Neural cell (in vitro differentiated cells): ENCODE results near the gene KLHDC9. TPM values are rescaled to one million over a fixed set of nuclear protein-coding genes. Genes with fewer than 3 reads are reported as not detected.

Experiments used
- H2AFZ ChIP-seq: fragments of 200-600, 300-800 bp; sonication (generic), shearing (Covaris generic); 2 replicates; pipeline ENCODE4 v1.6.0; 2014; ENCODE audit warnings: low read depth, mild to moderate bottlenecking, antibody characterized with exemption, low read length, moderate library complexity
- H3F3A ChIP-seq: fragments of 200-600 bp; shearing (Covaris generic); 2 replicates; pipeline ENCODE4 v1.6.1; 2016; ENCODE audit warnings: mild to moderate bottlenecking, moderate library complexity, mixed read lengths, antibody characterized with exemption, low read length; ENCODE audit not compliant: insufficient read depth, poor library complexity, severe bottlenecking
- H3K27ac ChIP-seq: fragments of 200-600, 300-800 bp; sonication (generic), shearing (Covaris generic); 2 replicates; pipeline ENCODE4 v1.5.1; 2014; ENCODE audit warnings: mild to moderate bottlenecking, low read length, moderate library complexity
- H3K27me3 ChIP-seq: fragments of 300-800, 200-600 bp; sonication (generic), shearing (Covaris generic); 2 replicates; pipeline ENCODE4 v1.6.0; 2014; ENCODE audit warnings: mild to moderate bottlenecking, low read depth, low read length, moderate library complexity; ENCODE audit not compliant: insufficient read depth
- H3K36me3 ChIP-seq: fragments of 300-800, 200-600 bp; sonication (generic), shearing (Covaris generic); 2 replicates; pipeline ENCODE4 v1.5.1; 2014; ENCODE audit warnings: mild to moderate bottlenecking, antibody characterized with exemption, low read length, moderate library complexity; ENCODE audit not compliant: insufficient read depth
- H3K4me2 ChIP-seq: fragments of 300-800, 200-600 bp; sonication (generic), shearing (Covaris generic); 2 replicates; pipeline ENCODE4 v1.6.0; 2014; ENCODE audit warnings: mild to moderate bottlenecking, low read length
- H3K4me3 ChIP-seq: fragments of 300-800, 200-600 bp; sonication (generic), shearing (Covaris generic); 2 replicates; pipeline ENCODE4 v1.5.1; 2014; ENCODE audit warnings: mild to moderate bottlenecking, low read length, moderate library complexity
- H3K79me2 ChIP-seq: fragments of 200-600 bp; shearing (Covaris generic); replicated peaks from 2 replicates; pipeline ENCODE4 v1.6.0; 2014; ENCODE audit warnings: mild to moderate bottlenecking, low read length, moderate library complexity; ENCODE audit not compliant: insufficient read depth
- H3K9ac ChIP-seq: fragments of 300-800, 200-600 bp; sonication (generic), shearing (Covaris generic); 2 replicates; pipeline ENCODE4 v1.6.1; 2016; ENCODE audit warnings: mild to moderate bottlenecking, low read length, mixed read lengths
- H3K9me2 ChIP-seq: fragments of 200-600 bp; shearing (Covaris generic); 2 replicates; pipeline ENCODE4 v1.6.1; 2016; ENCODE audit warnings: mild to moderate bottlenecking, low read length, mixed read lengths; ENCODE audit not compliant: insufficient read depth
- H3K9me3 ChIP-seq: fragments of 200-600, 300-800 bp; sonication (generic), shearing (Covaris generic); 2 replicates; pipeline ENCODE4 v1.6.1; 2016; ENCODE audit warnings: mild to moderate bottlenecking, mixed run types, low read length, moderate library complexity, mixed read lengths
- H4K20me1 ChIP-seq: fragments of 200-600 bp; shearing (Covaris generic); 2 replicates; pipeline ENCODE4 v1.6.1; 2016; ENCODE audit warnings: mild to moderate bottlenecking, mixed run types; ENCODE audit not compliant: insufficient read depth
- EP300 ChIP-seq: fragments of 450-650 bp; conservative IDR thresholded peaks from 2 replicates; pipeline ENCODE4 v1.6.1; 2014; ENCODE audit warnings: antibody characterized with exemption, mild to moderate bottlenecking, moderate library complexity; ENCODE audit not compliant: poor library complexity, severe bottlenecking
- EZH2 ChIP-seq: fragments of 200-600, 300-800 bp; shearing (Covaris generic), sonication (generic); IDR thresholded peaks from 2 replicates; pipeline ENCODE4 v1.6.1; 2014; ENCODE audit warnings: antibody characterized with exemption, low read length, borderline replicate concordance, mild to moderate bottlenecking; ENCODE audit not compliant: insufficient read depth, poor library complexity, severe bottlenecking
- MXI1 ChIP-seq: fragments of 450-650 bp; conservative IDR thresholded peaks from 2 replicates; pipeline ENCODE4 v1.6.1; 2014; ENCODE audit warnings: antibody characterized with exemption, mild to moderate bottlenecking; ENCODE audit not compliant: poor library complexity, severe bottlenecking
- POLR2AphosphoS5 ChIP-seq: IDR thresholded peaks from 2 replicates; pipeline ENCODE4 v1.6.1; 2012
- RAD21 ChIP-seq: fragments of 450-650 bp; conservative IDR thresholded peaks from 2 replicates; pipeline ENCODE4 v1.6.1; 2014; ENCODE audit warnings: antibody characterized with exemption, mild to moderate bottlenecking, moderate library complexity
- REST ChIP-seq: IDR thresholded peaks from 2 replicates; pipeline ENCODE4 v1.6.1; 2012; ENCODE audit warnings: borderline replicate concordance
- SMC3 ChIP-seq: fragments of 450-650 bp; conservative IDR thresholded peaks from 2 replicates; pipeline ENCODE4 v1.6.1; 2014; ENCODE audit warnings: antibody characterized with exemption, mild to moderate bottlenecking, moderate library complexity; ENCODE audit not compliant: poor library complexity
- TAF1 ChIP-seq: IDR thresholded peaks from 2 replicates; pipeline ENCODE4 v1.6.1; 2012; ENCODE audit warnings: low read depth
- polyA plus RNA-seq: library from polyadenylated mRNA; depleted of rRNA; stranded (reverse); fragments of >200 nt; gene quantifications from 2 replicates; pipeline ENCODE4 v1.2.3, GENCODE V29; 2014
- TF ChIP-seq, protein P1 (sequence below): fragments of 450-650 bp; IDR thresholded peaks from 2 replicates; pipeline ENCODE4 v1.5.1; 2014; ENCODE audit warnings: antibody characterized with exemption, mild to moderate bottlenecking, moderate library complexity; ENCODE audit not compliant: poor library complexity, severe bottlenecking

The KLHDC9 gene
- polyA plus RNA-seq, 1 donor from 2014 or later, result 78.1 TPM

GRCh38 chr1:161099090-161099802 is 1.1 kb downstream of the KLHDC9 start:
- Histone ChIP-seq H3K9me3 (no peaks in the 10 kb centered on the region), H3K27me3 (no peaks in the 10 kb centered on the region), H2AFZ (no peak overlapping the region), H3K36me3 (no peaks in the 10 kb centered on the region), H3K9me2 (no peaks in the 10 kb centered on the region), H3K9ac (peak overlapping the region; percentile 78), H3K79me2 (peaks cover 4% of the 10 kb centered on the region), H3K4me2 (peak overlapping the region; percentile 76), H3K27ac (peak overlapping the region; percentile 85), H3F3A (no peaks in the 10 kb centered on the region), H4K20me1 (no peaks in the 10 kb centered on the region), H3K4me3 (peak overlapping the region; percentile 78)
- TF ChIP-seq RAD21, result no peak
- no peak for TF ChIP-seq SMC3
- TF ChIP-seq TAF1, result no peak
- TF ChIP-seq, protein P1, sequence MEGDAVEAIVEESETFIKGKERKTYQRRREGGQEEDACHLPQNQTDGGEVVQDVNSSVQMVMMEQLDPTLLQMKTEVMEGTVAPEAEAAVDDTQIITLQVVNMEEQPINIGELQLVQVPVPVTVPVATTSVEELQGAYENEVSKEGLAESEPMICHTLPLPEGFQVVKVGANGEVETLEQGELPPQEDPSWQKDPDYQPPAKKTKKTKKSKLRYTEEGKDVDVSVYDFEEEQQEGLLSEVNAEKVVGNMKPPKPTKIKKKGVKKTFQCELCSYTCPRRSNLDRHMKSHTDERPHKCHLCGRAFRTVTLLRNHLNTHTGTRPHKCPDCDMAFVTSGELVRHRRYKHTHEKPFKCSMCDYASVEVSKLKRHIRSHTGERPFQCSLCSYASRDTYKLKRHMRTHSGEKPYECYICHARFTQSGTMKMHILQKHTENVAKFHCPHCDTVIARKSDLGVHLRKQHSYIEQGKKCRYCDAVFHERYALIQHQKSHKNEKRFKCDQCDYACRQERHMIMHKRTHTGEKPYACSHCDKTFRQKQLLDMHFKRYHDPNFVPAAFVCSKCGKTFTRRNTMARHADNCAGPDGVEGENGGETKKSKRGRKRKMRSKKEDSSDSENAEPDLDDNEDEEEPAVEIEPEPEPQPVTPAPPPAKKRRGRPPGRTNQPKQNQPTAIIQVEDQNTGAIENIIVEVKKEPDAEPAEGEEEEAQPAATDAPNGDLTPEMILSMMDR, result no peak
- TF ChIP-seq MXI1, result no peak
- no peak for TF ChIP-seq EZH2
- no peak for TF ChIP-seq REST
- TF ChIP-seq EP300, result no peak
- no peak for TF ChIP-seq POLR2AphosphoS5

DNA sequence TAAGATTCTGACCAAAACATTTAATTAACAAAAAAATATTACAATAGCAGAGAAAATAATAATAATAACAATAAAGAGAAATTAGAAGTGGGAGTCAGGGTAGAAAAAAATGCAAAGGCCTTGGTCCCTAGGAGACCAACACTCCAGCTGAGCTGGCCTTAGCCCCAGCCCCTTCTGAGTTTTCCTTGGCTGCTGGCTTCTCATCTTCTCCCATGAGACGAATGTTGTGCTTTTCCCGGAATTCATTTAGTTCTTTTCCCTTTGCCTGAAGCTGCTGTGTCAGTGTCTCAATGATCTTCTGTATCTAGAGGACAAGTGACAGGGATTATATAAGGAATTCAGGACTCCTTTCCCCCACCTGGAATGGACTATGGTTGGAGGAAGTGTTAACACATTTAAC is 2.4 kb downstream of the KLHDC9 start:
- Histone ChIP-seq H3K27ac (no peak overlapping the region), H3K79me2 (peaks cover 4% of the 10 kb centered on the region), H3K9me2 (no peaks in the 10 kb centered on the region)

More for the DNA sequence above, 2.4 kb downstream of the KLHDC9 start:
- no peaks in the 10 kb centered on the region for H3F3A ChIP-seq
- H2AFZ ChIP-seq, result no peak overlapping the region
- no peaks in the 10 kb centered on the region for H4K20me1 ChIP-seq
- H3K4me2 ChIP-seq, result no peak overlapping the region
- no peak overlapping the region for H3K4me3 ChIP-seq
- H3K27me3 ChIP-seq, result no peaks in the 10 kb centered on the region
- H3K9me3 ChIP-seq, result no peaks in the 10 kb centered on the region
- no peak overlapping the region for H3K9ac ChIP-seq
- H3K36me3 ChIP-seq, result no peaks in the 10 kb centered on the region
- TF ChIP-seq EP300 (no peak), TAF1 (no peak), RAD21 (no peak), POLR2AphosphoS5 (no peak), MXI1 (no peak), SMC3 (no peak), EZH2 (no peak), REST (no peak)
- TF ChIP-seq, protein P1, result no peak
